Adipocyte (in vitro differentiated cells): ENCODE measurements around the gene PRPH2.
"Not testable (repeated sequence)": the region's sequence is repeated elsewhere in the genome, so short reads cannot be mapped to it uniquely, and the experiment has no call there.

ENCODE experiments used
- DNase-seq: peaks from one replicate; pipeline ENCODE4 v3.0.0-alpha.2; 2015; ENCODE audit warnings: low read depth
- H3K27me3 ChIP-seq: replicated peaks from 2 replicates; pipeline ENCODE4 v1.7.0; 2013; ENCODE audit warnings: mild to moderate bottlenecking, low read length, moderate library complexity; ENCODE audit not compliant: control insufficient read depth, insufficient read depth
- H3K36me3 ChIP-seq: 2 replicates; pipeline ENCODE4 v1.7.0; 2013; ENCODE audit warnings: low read length, mild to moderate bottlenecking, moderate library complexity; ENCODE audit not compliant: control insufficient read depth, insufficient read depth, severe bottlenecking
- H3K4me1 ChIP-seq: 2 replicates; pipeline ENCODE4 v1.7.0; 2013; ENCODE audit warnings: mild to moderate bottlenecking, low read length, moderate library complexity; ENCODE audit not compliant: control insufficient read depth, insufficient read depth
- H3K4me3 ChIP-seq: 2 replicates; pipeline ENCODE4 v1.7.0; 2013; ENCODE audit warnings: mild to moderate bottlenecking, low read length, moderate library complexity
- H3K9ac ChIP-seq: 2 replicates; pipeline ENCODE4 v1.7.0; 2013; ENCODE audit warnings: mild to moderate bottlenecking, low read length, moderate library complexity
- H3K9me3 ChIP-seq: 2 replicates; pipeline ENCODE4 v1.7.0; 2013; ENCODE audit warnings: mild to moderate bottlenecking, low read length, moderate library complexity; ENCODE audit not compliant: control insufficient read depth

Gene PRPH2

GRCh38 chr6:42733867-42734481, 11.6 kb upstream of the PRPH2 start:
- not testable (repeated sequence) for H3K36me3 ChIP-seq, H3K4me3 ChIP-seq, H3K9ac ChIP-seq, DNase-seq, H3K27me3 ChIP-seq, H3K9me3 ChIP-seq, H3K4me1 ChIP-seq

- no peak overlapping the region for H3K4me3 ChIP-seq
- no peaks in the 10 kb centered on the region for H3K9me3 ChIP-seq
- no peak overlapping the region for H3K9ac ChIP-seq
- H3K4me1 ChIP-seq = peaks cover 13% of the 10 kb centered on the region
- no peaks in the 10 kb centered on the region for H3K36me3 ChIP-seq
- H3K27me3 ChIP-seq = no peaks in the 10 kb centered on the region
- peak; percentile 13 for DNase-seq
Observed at GRCh38 chr6:42729731-42730130, 7.3 kb upstream of the PRPH2 start.

- no peak for DNase-seq
- peaks cover 13% of the 10 kb centered on the region for H3K4me1 ChIP-seq
- no peaks in the 10 kb centered on the region for H3K27me3 ChIP-seq
- H3K9me3 ChIP-seq = no peaks in the 10 kb centered on the region
- H3K36me3 ChIP-seq = no peaks in the 10 kb centered on the region
- peak overlapping the region; percentile 79 for H3K4me3 ChIP-seq
- H3K9ac ChIP-seq = peak overlapping the region; percentile 81
Observed at GRCh38 chr6:42727627-42728026, 5.2 kb upstream of the PRPH2 start.

GRCh38 chr6:42727087-42727611, 4.8 kb upstream of the PRPH2 start:
- peak overlapping the region; percentile 79 for H3K4me3 ChIP-seq
- no peak for DNase-seq
- H3K27me3 ChIP-seq = no peaks in the 10 kb centered on the region
- peak overlapping the region; percentile 81 for H3K9ac ChIP-seq
- no peaks in the 10 kb centered on the region for H3K36me3 ChIP-seq
- H3K9me3 ChIP-seq = no peaks in the 10 kb centered on the region
- H3K4me1 ChIP-seq = peaks cover 13% of the 10 kb centered on the region

- Histone ChIP-seq H3K4me3 (peak overlapping the region; percentile 79), H3K4me1 (peaks cover 13% of the 10 kb centered on the region), H3K27me3 (no peaks in the 10 kb centered on the region), H3K36me3 (no peaks in the 10 kb centered on the region), H3K9ac (peak overlapping the region; percentile 81), H3K9me3 (no peaks in the 10 kb centered on the region)
- DNase-seq = peak; percentile 95
Observed at GRCh38 chr6:42726485-42727086, 4.2 kb upstream of the PRPH2 start.

GRCh38 chr6:42726026-42726425, 3.6 kb upstream of the PRPH2 start:
- Histone ChIP-seq H3K4me3 (peak overlapping the region; percentile 79), H3K9me3 (no peaks in the 10 kb centered on the region), H3K4me1 (peaks cover 13% of the 10 kb centered on the region), H3K9ac (peak overlapping the region; percentile 81), H3K27me3 (no peaks in the 10 kb centered on the region), H3K36me3 (no peaks in the 10 kb centered on the region)
- no peak for DNase-seq

GRCh38 chr6:42724825-42725224, 2.4 kb upstream of the PRPH2 start:
- Histone ChIP-seq H3K27me3 (no peaks in the 10 kb centered on the region), H3K9ac (no peak overlapping the region), H3K9me3 (no peaks in the 10 kb centered on the region), H3K4me1 (peaks cover 13% of the 10 kb centered on the region), H3K36me3 (no peaks in the 10 kb centered on the region), H3K4me3 (no peak overlapping the region)
- no peak for DNase-seq

GRCh38 chr6:42720739-42721138, 1.7 kb downstream of the PRPH2 start:
- H3K4me1 ChIP-seq = peaks cover 1% of the 10 kb centered on the region
- H3K36me3 ChIP-seq = no peaks in the 10 kb centered on the region
- no peaks in the 10 kb centered on the region for H3K27me3 ChIP-seq
- no peak overlapping the region for H3K9ac ChIP-seq
- H3K9me3 ChIP-seq = no peaks in the 10 kb centered on the region
- DNase-seq = no peak
- H3K4me3 ChIP-seq = no peak overlapping the region

- Histone ChIP-seq H3K36me3 (no peaks in the 10 kb centered on the region), H3K9me3 (peaks cover 11% of the 10 kb centered on the region), H3K4me3 (no peak overlapping the region), H3K4me1 (peaks cover 2% of the 10 kb centered on the region), H3K9ac (no peak overlapping the region), H3K27me3 (no peaks in the 10 kb centered on the region)
- no peak for DNase-seq
Observed at GRCh38 chr6:42715871-42716270, 6.5 kb downstream of the PRPH2 start.

- no peaks in the 10 kb centered on the region for H3K27me3 ChIP-seq
- H3K9me3 ChIP-seq = peaks cover 11% of the 10 kb centered on the region
- H3K4me3 ChIP-seq = no peak overlapping the region
- H3K36me3 ChIP-seq = no peaks in the 10 kb centered on the region
- H3K9ac ChIP-seq = no peak overlapping the region
- peak; percentile 45 for DNase-seq
- peaks cover 2% of the 10 kb centered on the region for H3K4me1 ChIP-seq
Observed at GRCh38 chr6:42714098-42714761, 8.2 kb downstream of the PRPH2 start.

- Histone ChIP-seq H3K4me1 (peaks cover 2% of the 10 kb centered on the region), H3K9ac (no peak overlapping the region), H3K4me3 (no peak overlapping the region), H3K36me3 (no peaks in the 10 kb centered on the region), H3K9me3 (peaks cover 11% of the 10 kb centered on the region), H3K27me3 (no peaks in the 10 kb centered on the region)
- no peak for DNase-seq
Observed at GRCh38 chr6:42711930-42712329, 10.5 kb downstream of the PRPH2 start.
